ENCODE results near the gene ARFGAP2. TPM values are rescaled to one million over a fixed set of nuclear protein-coding genes. Genes with fewer than 3 reads are reported as not detected.

The ARFGAP2 gene
- total RNA-seq, 3 donors from 2014 or later: 83.7 to 107 (median 106) TPM

- ATAC-seq (peak; percentile 43), DNase-seq (peak in 2 of 3 donors; percentile 29 to 51)
- Histone ChIP-seq H3K36me3 (ENCODE audit: low read depth) (no peaks in the 10 kb centered on the region), H3K9me3 (no peaks in the 10 kb centered on the region), H3K4me3 (no peak overlapping the region), H3K4me1 (ENCODE audit: low read depth) (peaks cover 20% of the 10 kb centered on the region)
- TF ChIP-seq CTCF (IDR thresholded peaks at IDR 0.05): no peak
- intact Hi-C loops (cut with DNase I, micrococcal nuclease): no loop called here
Observed at GRCh38 chr11:47148903-47149531, 27.7 kb downstream of the ARFGAP2 start.

GRCh38 chr11:47148270-47148669, 28.4 kb downstream of the ARFGAP2 start:
- ATAC-seq: no peak
- no peak for TF ChIP-seq CTCF (IDR thresholded peaks at IDR 0.05)
- intact Hi-C loops (cut with DNase I, micrococcal nuclease): no loop called here
- H3K4me3 ChIP-seq: no peak overlapping the region
- H3K9me3 ChIP-seq: no peaks in the 10 kb centered on the region
- no peak for DNase-seq
- peaks cover 13% of the 10 kb centered on the region for H3K4me1 ChIP-seq (ENCODE audit: low read depth)
- H3K36me3 ChIP-seq (ENCODE audit: low read depth): no peaks in the 10 kb centered on the region

GRCh38 chr11:47147681-47148080, 29.0 kb downstream of the ARFGAP2 start:
- DNase-seq: no peak
- H3K4me1 ChIP-seq (ENCODE audit: low read depth): peaks cover 7% of the 10 kb centered on the region
- H3K4me3 ChIP-seq: no peak overlapping the region
- intact Hi-C loops (cut with DNase I, micrococcal nuclease): no loop called here
- no peaks in the 10 kb centered on the region for H3K36me3 ChIP-seq (ENCODE audit: low read depth)
- TF ChIP-seq CTCF (IDR thresholded peaks at IDR 0.05): no peak
- H3K9me3 ChIP-seq: no peaks in the 10 kb centered on the region
- ATAC-seq: no peak

GRCh38 chr11:47147250-47147649, 29.4 kb downstream of the ARFGAP2 start:
- no peak for TF ChIP-seq CTCF (IDR thresholded peaks at IDR 0.05)
- H3K4me3 ChIP-seq: no peak overlapping the region
- intact Hi-C loops (cut with DNase I, micrococcal nuclease): no loop called here
- no peak for ATAC-seq
- DNase-seq: no peak
- H3K36me3 ChIP-seq (ENCODE audit: low read depth): no peaks in the 10 kb centered on the region
- peaks cover 4% of the 10 kb centered on the region for H3K4me1 ChIP-seq (ENCODE audit: low read depth)
- H3K9me3 ChIP-seq: no peaks in the 10 kb centered on the region

- no peaks in the 10 kb centered on the region for H3K9me3 ChIP-seq
- H3K4me3 ChIP-seq: no peak overlapping the region
- intact Hi-C loops (cut with DNase I, micrococcal nuclease): no loop called here
- no peak for TF ChIP-seq CTCF (IDR thresholded peaks at IDR 0.05)
- DNase-seq: no peak
- H3K4me1 ChIP-seq (ENCODE audit: low read depth): peaks cover 4% of the 10 kb centered on the region
- no peak for ATAC-seq
- H3K36me3 ChIP-seq (ENCODE audit: low read depth): no peaks in the 10 kb centered on the region
Observed at GRCh38 chr11:47144541-47144940, 32.1 kb downstream of the ARFGAP2 start.

- DNase-seq: no peak
- no peak for TF ChIP-seq CTCF (IDR thresholded peaks at IDR 0.05)
- H3K9me3 ChIP-seq: no peaks in the 10 kb centered on the region
- intact Hi-C loops (cut with DNase I, micrococcal nuclease): no loop called here
- H3K36me3 ChIP-seq (ENCODE audit: low read depth): no peaks in the 10 kb centered on the region
- no peaks in the 10 kb centered on the region for H3K4me1 ChIP-seq (ENCODE audit: low read depth)
- peak; percentile 69 for ATAC-seq
- no peak overlapping the region for H3K4me3 ChIP-seq
Observed at GRCh38 chr11:47143322-47143721, 33.4 kb downstream of the ARFGAP2 start.

Measured in mucosa of descending colon (tissue), 3 donors.